HG03571 (cell line): ENCODE data around the gene RMC1.
A peak's percentile ranks its signal among the peaks of the same experiment; 100 is the strongest.
"Not testable (repeated sequence)": the region's sequence is repeated elsewhere in the genome, so short reads cannot be mapped to it uniquely, and the experiment has no call there.

Source experiments
- ATAC-seq: cut with Tn5 transposase; IDR thresholded peaks from one replicate; pipeline ENCODE4 v1.9.1; 2021; ENCODE audit not compliant: unreplicated experiment

The RMC1 gene

GRCh38 chr18:23495723-23496440 lies 7.4 kb upstream of the RMC1 start:
- ATAC-seq, result no peak

GRCh38 chr18:23498117-23498516 lies 5.2 kb upstream of the RMC1 start:
- no peak for ATAC-seq

DNA sequence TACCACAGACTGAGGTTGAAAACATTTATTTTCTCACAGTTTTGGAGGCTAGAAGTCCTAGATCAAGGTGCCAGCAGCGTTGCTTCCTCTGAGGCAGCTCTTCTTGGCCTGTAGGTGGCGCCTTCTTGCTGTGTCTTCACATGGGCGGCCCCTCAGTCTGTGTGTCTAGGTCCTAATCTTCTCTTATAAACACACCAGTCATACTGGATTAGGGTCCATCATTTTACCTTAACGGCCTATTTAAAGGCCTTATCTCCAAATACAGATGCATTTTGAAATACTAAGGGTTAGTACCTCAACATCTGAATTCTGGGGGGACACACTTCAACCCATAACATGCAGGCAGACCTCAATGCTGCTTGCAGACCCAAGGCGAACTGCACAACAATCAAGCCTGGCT lies 4.4 kb upstream of the RMC1 start:
- ATAC-seq, result peak; percentile 26

DNA sequence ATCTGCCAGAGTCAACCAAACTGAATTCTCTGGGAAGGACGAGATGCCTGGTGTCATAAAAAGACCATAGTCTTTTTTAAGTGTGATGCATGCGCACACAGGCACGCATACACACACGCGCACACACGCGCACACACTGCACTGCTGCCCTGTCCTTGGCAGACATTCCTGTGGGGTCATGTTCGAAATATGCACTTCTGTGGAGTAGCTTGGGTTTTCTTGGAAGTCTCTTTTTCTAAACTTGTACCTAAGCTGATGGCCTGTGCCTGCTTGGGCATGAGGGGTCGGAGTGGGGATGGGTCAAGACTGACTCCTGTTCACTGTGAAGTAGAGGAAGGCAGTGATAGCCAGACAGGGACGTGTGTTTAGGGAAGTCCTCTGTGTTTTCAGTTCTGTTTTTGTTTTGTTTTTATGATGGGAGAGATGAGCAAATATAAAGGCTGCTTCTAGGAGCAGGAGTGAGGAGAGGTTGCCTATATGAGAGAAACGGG lies 4.0 kb upstream of the RMC1 start:
- no peak for ATAC-seq

- ATAC-seq, result no peak
These were observed 1.7 kb upstream of the RMC1 start for GRCh38 chr18:23501626-23502025.

DNA sequence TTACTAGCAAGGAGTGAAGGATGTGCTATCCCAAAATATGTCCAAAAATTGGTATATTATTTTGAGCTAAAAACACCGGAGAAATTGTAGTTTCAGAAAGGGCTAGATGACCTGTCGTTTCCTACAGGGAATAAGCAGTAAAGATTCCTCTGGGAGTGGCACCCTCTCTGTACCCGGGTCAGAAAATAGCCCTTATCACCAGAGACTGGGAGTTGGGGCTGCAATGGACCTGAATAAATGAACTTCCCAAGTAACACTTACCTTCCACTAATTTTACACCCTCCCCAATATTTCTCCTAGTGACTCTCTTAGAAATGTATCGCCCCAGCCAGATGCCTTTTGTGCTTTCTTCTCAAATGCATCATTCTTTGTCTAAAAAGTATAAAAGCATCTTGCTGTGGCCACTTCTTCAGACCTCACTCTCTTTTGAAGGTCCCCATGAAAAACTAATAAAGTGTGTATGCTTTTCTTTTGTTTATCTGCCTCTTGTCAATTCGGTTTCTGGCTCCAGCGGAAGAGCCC lies 734 bp upstream of the RMC1 start:
- no peak for ATAC-seq

- ATAC-seq, result no peak
These were observed 643 bp downstream of the RMC1 start for GRCh38 chr18:23503963-23504344.

DNA sequence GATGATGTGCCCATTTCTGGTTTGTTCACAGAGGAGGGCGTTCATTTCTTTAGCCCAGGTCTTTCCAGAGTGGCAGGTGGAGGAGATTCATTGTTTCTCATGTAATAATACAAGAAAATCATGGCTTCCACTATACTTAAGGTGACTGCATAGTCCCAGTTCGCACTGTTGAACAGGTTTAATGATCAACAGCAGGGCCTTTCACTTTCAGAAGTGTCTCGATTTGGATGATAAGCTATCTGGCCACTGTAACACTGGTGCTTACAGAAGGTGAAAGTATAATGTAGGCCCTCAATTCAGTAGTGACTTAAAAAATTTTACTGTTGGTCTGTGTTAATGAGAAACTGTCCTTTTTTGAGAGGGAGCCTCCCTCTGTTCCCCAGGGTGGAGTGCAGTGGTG lies 1.4 kb downstream of the RMC1 start:
- peak; percentile 57 for ATAC-seq

GRCh38 chr18:23506393-23506792 lies 3.1 kb downstream of the RMC1 start:
- no peak for ATAC-seq

- not testable (repeated sequence) for ATAC-seq
These were observed 7.6 kb downstream of the RMC1 start for GRCh38 chr18:23510923-23511322.

DNA sequence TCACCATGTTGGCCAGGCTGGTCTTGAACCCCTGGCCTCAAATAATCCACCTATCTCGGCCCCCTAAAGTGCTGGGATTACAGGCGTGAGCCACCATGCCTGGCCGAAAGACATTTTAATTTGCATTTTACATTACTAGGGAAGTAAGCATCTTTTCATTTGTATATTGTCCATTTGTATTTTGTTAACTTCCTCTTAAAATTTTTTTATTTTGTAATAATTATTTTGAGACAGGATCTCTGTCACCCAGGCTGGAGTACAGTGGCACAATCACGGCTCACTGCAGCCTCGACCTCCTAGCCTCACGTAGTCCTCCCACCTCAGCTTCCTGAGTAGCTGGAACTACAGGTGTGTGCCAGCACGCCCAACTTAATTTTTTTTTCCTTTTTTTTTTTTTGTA lies 8.9 kb downstream of the RMC1 start:
- not testable (repeated sequence) for ATAC-seq

GRCh38 chr18:23512641-23513040 lies 9.3 kb downstream of the RMC1 start:
- ATAC-seq, result no peak

GRCh38 chr18:23515911-23516546 lies 12.7 kb downstream of the RMC1 start:
- peak; percentile 76 for ATAC-seq

DNA sequence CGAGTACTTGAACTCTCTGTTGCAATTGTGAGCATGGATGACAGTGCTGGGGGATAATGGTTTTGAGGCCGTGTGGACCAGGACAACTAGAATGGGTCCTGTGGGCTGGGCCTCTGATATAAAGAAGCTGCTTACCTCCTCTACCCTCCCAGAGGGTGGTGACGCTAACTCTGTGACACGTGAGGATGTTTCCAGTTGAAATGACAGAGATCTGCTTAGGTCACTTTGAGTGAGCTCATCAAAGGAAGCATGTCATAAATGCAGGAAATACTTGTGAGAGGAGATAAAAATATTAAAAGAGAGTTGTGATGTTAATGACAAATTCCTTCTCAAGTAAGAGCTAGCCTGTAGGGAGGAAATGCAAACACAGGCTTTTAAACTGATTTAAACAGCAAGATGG lies 16.4 kb downstream of the RMC1 start:
- no peak for ATAC-seq

DNA sequence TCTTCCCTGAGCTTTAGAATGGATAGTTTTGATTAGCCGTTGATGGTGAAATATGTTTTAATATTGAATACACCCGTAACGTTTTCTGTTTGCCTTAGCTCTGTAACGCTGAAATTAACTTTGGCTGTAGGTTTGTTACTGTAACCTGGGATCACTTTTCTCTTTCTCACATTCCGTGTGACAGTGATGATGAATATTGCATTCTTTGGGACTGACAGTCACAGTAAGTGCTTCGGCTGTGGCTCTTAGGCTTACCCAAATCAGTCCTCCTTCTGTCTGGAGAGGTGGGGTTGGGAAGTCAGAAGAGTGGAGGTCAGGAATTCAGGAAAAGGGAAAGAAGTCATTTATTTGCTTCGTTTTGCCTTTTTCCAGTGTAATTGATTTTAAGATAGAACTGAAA lies 18.0 kb downstream of the RMC1 start:
- ATAC-seq, result no peak

DNA sequence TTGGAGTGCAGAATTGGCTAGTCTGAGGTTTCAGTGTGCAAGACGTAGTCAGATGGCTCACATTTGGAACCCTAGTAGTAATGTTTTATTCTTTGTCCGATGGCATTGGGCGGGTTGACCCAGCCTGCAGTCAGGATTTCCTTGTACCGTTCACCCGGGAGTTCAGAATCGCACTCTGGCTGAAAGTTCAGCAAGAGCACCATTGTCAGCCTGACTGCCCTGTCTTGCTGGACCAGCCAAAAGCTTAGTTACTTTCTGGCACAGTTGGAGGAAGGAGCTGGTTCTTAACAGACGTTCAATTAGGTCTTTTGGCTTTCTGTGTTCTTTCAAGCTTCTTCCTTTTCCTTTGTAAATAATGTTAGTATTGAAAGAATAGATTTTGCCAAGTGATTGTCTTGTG lies 18.6 kb downstream of the RMC1 start:
- no peak for ATAC-seq

DNA sequence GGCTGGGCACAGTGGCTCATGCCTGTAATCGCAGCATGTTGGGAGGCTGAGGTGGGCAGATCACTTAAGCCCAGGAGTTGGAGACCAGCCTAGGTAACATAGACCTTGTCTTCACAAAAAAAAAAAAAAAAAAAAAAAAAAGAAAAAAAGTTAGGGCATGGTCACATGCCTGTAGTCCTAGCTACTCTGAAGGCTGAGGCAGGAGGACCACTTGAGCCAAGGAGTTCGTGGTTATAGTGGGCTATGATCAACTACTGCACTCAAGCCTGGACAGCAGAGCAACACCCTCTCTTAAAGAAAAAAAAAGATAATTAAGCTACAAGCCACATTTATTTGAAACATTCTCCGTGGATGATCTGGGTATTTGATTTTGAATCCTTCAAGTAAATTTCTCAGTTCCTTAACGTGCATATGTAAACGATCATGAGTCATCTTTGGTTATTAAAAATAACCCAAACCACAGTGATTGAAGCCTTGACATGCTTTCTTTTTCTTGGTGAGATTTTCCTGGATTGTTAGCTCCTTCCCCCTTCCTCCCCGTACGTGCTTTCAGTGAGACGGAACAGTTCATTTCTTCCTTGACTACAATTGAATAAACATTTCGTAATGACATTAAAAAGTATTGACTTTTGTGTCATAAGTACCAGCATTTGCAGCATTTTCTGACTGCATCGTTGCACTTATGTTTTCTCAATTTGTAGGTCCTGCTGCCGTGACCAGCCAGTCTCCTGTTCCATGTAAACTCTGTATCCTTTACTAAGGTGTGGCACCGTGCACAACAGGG lies 20.3 kb downstream of the RMC1 start:
- ATAC-seq, result no peak

DNA sequence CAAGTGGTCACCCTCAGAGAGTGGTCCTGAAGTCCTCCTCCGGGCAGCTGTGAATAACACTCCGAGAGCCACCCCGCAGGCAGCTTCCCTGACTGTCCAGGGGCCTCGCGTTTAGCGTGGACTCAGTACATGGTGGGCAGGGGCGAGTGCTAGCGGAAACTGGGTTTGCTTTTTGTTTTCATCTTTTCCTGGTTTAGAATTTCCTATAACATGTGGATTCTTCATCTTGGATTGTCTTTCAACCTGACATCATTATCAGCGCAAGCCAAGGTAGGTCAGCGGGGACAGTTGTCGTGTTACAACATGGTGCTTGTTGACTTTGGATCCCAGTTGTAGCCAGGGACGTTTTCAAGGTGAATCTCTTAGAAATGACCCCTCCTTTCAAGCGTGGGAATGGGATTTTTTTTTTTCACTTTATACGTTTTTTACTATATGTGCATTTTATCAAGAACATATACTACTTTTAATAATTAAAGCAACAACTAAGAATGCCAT lies 20.9 kb downstream of the RMC1 start:
- no peak for ATAC-seq

GRCh38 chr18:23526501-23527063 lies 23.3 kb downstream of the RMC1 start:
- ATAC-seq, result no peak

DNA sequence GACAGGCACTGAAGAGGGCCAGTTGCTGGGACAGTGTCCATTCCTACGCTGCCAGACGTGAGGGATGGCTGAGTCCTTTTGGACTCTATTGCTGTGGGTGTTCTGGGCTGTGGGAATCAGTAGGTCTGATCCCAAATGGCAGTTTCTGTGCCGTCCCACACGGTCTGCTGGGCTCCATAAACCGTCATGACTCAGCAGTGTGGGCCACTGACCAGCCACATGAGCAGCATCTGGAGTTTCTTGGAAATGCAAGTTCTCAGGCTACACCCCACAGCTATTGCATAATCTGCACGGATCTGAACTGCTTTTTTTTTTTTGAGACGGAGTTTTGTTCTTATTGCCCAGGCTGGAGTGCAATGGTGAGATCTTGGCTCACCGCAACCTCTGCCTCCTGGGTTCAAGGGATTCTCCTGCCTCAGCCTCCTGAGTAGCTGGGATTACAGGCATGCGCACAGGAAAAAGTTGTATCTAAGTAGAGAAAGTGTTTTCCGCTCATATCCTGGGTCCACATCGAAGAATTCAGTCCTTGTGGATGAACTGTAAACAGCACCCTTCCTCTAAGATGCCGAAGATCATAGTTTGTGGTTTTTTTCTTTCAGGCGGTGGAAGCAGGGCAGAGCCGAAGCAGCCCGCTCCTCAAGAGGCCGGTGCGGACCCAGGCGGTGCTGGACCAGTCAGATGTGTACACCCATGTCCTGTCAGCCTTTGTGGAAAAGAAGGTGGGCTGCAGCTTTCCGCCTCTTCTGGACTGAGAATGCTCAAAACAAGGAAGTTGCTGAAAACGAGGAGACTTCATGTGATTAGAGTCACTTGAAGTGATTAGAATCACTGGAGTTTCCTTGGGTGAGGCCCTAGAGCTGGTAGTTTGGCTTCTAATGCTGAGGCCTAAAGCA lies 25.5 kb downstream of the RMC1 start:
- no peak for ATAC-seq
